ENCODE measurements around the gene CPA1. TPM values are rescaled to one million over a fixed set of nuclear protein-coding genes. Genes with fewer than 3 reads are reported as not detected.

The CPA1 gene
- total and polyA plus RNA-seq, 9 of the 15 experiments (the other 6 are each of a cell fraction or from before 2014, with no cell fraction given): 6.5 TPM; not detected in 8

- no peaks in the 10 kb centered on the region for H3K79me2 ChIP-seq (ENCODE audit: control insufficient read depth, insufficient read depth, low read length)
- BruUV-seq (replicated peaks): no TSS peak
- no peaks in the 10 kb centered on the region for H3K36me3 ChIP-seq (ENCODE audit: control insufficient read depth, insufficient read depth, low read length)
- H2AFZ ChIP-seq (ENCODE audit: low read depth, low read length): no peak overlapping the region
- H3K9ac ChIP-seq (ENCODE audit: insufficient read depth in 1 of 2, low read depth in 2 of 2, low read length in 2 of 2): no peak overlapping the region
- peaks cover 0 to 21% of the 10 kb centered on the region in 2 experiments; a peak in 3 of 5 replicates for H3K27me3 ChIP-seq (ENCODE audit: control insufficient read depth in 2 of 2, insufficient read depth in 2 of 2, low read length in 2 of 2)
- H3K4me3 ChIP-seq: no peak overlapping the region
- H4K20me1 ChIP-seq (replicated peaks; ENCODE audit: control insufficient read depth, insufficient read depth, low read length): no peaks in the 10 kb centered on the region
- H3K4me1 ChIP-seq (replicated peaks in 1 of 2; ENCODE audit: control insufficient read depth in 2 of 2, insufficient read depth in 2 of 2, low read length in 2 of 2): peaks cover 0 to 8% of the 10 kb centered on the region in 2 experiments; a peak in 3 of 5 replicates
- ATAC-seq (no peak), DNase-seq (ENCODE audit: extremely low read depth in 1 of 4, low spot score in 3 of 4) (no peak), FAIRE-seq (no peak)
- intact Hi-C loops (cut with micrococcal nuclease): no loop called here
- no peak overlapping the region for H3K4me2 ChIP-seq (ENCODE audit: insufficient read depth, low read length)
- in situ Hi-C loops (cut with MboI): no loop called here
- 5% methylated on average over 2 of the region's 2 CpGs for WGBS (ENCODE audit: insufficient coverage, low coverage, missing lambda C conversion rate)
- no peak overlapping the region for H3K27ac ChIP-seq (ENCODE audit: extremely low read depth, low read depth, low read length)
- POLR2A ChIA-PET: no interaction called here
- CTCF ChIA-PET (ENCODE audit: low intra/inter-chr PET ratio): no interaction called here
- TF ChIP-seq TOE1 (IDR thresholded peaks at IDR 0.05; ENCODE audit: borderline replicate concordance) (no peak), TOE1 (CRISPR knock-in tag; IDR thresholded peaks at IDR 0.05; ENCODE audit: borderline replicate concordance, low read depth) (no peak), HNRNPK (IDR thresholded peaks at IDR 0.05; ENCODE audit: low read depth, low read length, poor library complexity, severe bottlenecking) (no peak), ZC3H8 (IDR thresholded peaks at IDR 0.05) (no peak), NFE2 (IDR thresholded peaks at IDR 0.05; ENCODE audit: low read depth) (no peak), ZNF512 (tag; IDR thresholded peaks at IDR 0.05) (no peak), ATF6 (CRISPR knock-in tag; IDR thresholded peaks at IDR 0.05) (no peak), PHTF2 (CRISPR knock-in tag; IDR thresholded peaks at IDR 0.05) (no peak), PML (IDR thresholded peaks at IDR 0.05; ENCODE audit: low read length) (no peak), SMARCA5 (IDR thresholded peaks at IDR 0.05) (no peak), ZNF431 (CRISPR knock-in tag; IDR thresholded peaks at IDR 0.05) (no peak), TGIF2 (CRISPR knock-in tag; IDR thresholded peaks at IDR 0.05) (no peak), ZNF165 (CRISPR knock-in tag; IDR thresholded peaks at IDR 0.05; ENCODE audit: borderline replicate concordance) (no peak), MTA1 (IDR thresholded peaks at IDR 0.05; ENCODE audit: borderline replicate concordance) (no peak), DPF2 (IDR thresholded peaks at IDR 0.05) (no peak), JUND (IDR thresholded peaks at IDR 0.05; ENCODE audit: borderline replicate concordance, low read depth, low read length) (no peak), JUND (tag; IDR thresholded peaks at IDR 0.05; ENCODE audit: borderline replicate concordance, low read depth, low read length) (no peak), BRF2 (IDR thresholded peaks at IDR 0.05; ENCODE audit: borderline replicate concordance, insufficient read depth, insufficient read length) (no peak), NCOR1 (IDR thresholded peaks at IDR 0.05) (no peak)
- no peaks in the 10 kb centered on the region for H3K9me1 ChIP-seq (ENCODE audit: control insufficient read depth, insufficient read depth, low read length)
- no peaks in the 10 kb centered on the region for H3K9me3 ChIP-seq (replicated peaks; ENCODE audit: control insufficient read depth, insufficient read depth, low read depth, low read length)
Observed at GRCh38 chr7:130388671-130389070, 8.4 kb downstream of the CPA1 start.

Data from K562 (cell line).